Effector memory CD8-positive, alpha-beta T cell (primary cell): Measurements from ENCODE around the gene SHROOM3.

ENCODE experiments used
- ATAC-seq: fragments of 150-1000 bp; cut with Tn5 transposase; replicated peaks from 2 replicates; pipeline ENCODE4 v1.10.0; 2021; ENCODE audit warnings: mild to moderate bottlenecking, moderate library complexity
- DNase-seq, 3 experiments: peaks; one replicate each; pipeline ENCODE4 v3.0.0; 2021
- H3K27ac Mint-ChIP-seq, 2 donors: one replicate each; pipeline ENCODE4 v1.8.0; 2022; ENCODE audit warnings: mild to moderate bottlenecking in 2 of 2, mixed read lengths in 2 of 2, moderate library complexity in 2 of 2
- H3K27me3 Mint-ChIP-seq, 2 donors: one replicate each; pipeline ENCODE4 v1.8.0; 2022; ENCODE audit warnings: mixed read lengths in 2 of 2
- H3K36me3 Mint-ChIP-seq: one replicate; pipeline ENCODE4 v1.8.0; 2022; ENCODE audit warnings: mild to moderate bottlenecking, moderate library complexity, mixed read lengths; ENCODE audit not compliant: insufficient read depth
- H3K4me1 Mint-ChIP-seq, 2 donors: one replicate each; pipeline ENCODE4 v1.8.0; 2022; ENCODE audit warnings: low read depth in 2 of 2, mixed read lengths in 2 of 2
- H3K4me3 Mint-ChIP-seq, 2 donors: one replicate each; pipeline ENCODE4 v1.8.0; 2022; ENCODE audit warnings: mild to moderate bottlenecking in 2 of 2, mixed read lengths in 2 of 2, moderate library complexity in 2 of 2
- H3K9me3 Mint-ChIP-seq, 2 donors: one replicate each; pipeline ENCODE4 v1.8.0; 2022; ENCODE audit warnings: mixed read lengths in 2 of 2

The SHROOM3 gene

DNA sequence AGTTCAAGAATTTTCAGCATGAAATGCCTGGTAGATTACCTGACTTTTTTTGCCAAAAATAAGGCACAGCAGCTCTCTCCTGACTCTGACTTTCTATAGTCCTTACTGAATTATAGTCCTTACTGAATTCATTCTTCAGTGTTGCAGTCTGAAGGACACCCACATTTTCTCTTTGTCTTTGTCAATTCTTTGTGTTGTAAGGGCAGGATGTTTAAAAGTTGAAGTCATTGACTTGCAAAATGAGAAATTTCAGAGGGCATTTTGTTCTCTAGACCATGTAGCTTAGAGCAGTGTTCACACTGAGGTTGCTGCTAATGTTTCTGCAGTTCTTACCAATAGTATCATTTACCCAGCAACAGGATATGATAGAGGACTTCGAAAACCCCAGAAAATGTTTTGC is 295.0 kb downstream of the SHROOM3 start:
- no peak overlapping the region for H3K4me3 Mint-ChIP-seq
- no peaks in the 10 kb centered on the region for H3K4me1 Mint-ChIP-seq
- no peaks in the 10 kb centered on the region for H3K9me3 Mint-ChIP-seq
- no peak overlapping the region for H3K27ac Mint-ChIP-seq
- ATAC-seq, result no peak
- H3K27me3 Mint-ChIP-seq, result peaks cover 27 to 47% of the 10 kb centered on the region in 2 donors
- no peaks in the 10 kb centered on the region for H3K36me3 Mint-ChIP-seq
- no peak for DNase-seq

DNA sequence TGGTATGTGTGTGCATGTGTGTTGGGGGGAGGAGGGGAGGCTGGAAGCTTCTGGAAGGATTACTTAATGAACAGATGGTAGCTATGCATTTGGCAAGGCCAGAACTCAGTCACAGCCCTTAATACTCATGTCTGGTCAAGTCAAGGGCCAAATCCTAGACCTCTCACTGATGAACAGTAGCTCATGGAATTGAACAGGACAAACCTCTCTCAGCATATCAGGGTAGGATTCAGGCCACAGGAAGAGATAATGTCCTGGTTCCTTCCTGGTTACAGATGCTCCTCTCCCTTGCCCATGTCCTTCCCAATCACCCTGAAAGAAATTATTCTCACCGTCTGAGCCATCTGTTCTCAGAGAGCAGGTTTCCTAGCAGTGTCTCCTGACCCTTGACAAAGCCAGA is 297.2 kb downstream of the SHROOM3 start:
- no peak for ATAC-seq
- H3K27me3 Mint-ChIP-seq, result peaks cover 15 to 41% of the 10 kb centered on the region in 2 donors
- no peak overlapping the region for H3K27ac Mint-ChIP-seq
- H3K9me3 Mint-ChIP-seq, result no peaks in the 10 kb centered on the region
- no peak for DNase-seq
- no peak overlapping the region for H3K4me3 Mint-ChIP-seq
- no peaks in the 10 kb centered on the region for H3K36me3 Mint-ChIP-seq
- no peaks in the 10 kb centered on the region for H3K4me1 Mint-ChIP-seq

DNA sequence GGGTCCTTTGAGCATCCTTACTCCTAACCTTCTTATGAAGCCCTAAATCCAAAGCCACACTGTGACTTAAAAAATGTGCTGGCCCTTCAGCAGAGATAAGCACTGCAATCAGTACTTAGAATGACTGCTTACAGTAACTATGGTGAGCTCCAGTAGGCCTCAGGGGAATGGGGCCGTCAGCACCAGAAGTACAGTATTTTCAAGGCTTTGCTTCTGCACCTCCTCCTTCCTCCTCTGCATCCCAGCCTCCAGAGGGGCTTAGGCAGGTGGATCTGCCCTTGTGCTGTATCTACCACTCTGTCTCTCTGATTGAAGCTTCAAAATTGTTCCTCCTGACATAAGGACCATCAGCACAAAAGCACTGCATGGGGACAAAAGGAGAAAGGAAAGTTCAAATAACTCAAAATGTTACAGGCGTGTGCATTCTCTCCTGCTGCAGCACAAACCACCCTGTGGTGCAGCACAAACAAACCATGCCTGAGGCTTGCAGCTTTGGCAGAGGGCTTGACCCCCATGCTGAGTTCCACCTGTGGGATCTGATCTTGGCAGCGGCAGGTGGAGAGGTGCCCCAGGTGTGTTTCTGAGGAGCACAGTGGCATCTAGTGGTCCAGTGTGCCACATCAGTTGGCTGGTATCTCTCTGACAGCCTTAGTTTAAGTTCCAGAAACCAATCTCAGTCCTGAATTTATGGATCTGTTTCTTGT is 298.2 kb downstream of the SHROOM3 start:
- ATAC-seq (no peak), DNase-seq (no peak)
- peaks cover 23 to 42% of the 10 kb centered on the region in 2 donors for H3K27me3 Mint-ChIP-seq
- no peak overlapping the region for H3K4me3 Mint-ChIP-seq
- no peaks in the 10 kb centered on the region for H3K36me3 Mint-ChIP-seq
- H3K27ac Mint-ChIP-seq, result no peak overlapping the region
- H3K4me1 Mint-ChIP-seq, result no peaks in the 10 kb centered on the region
- no peaks in the 10 kb centered on the region for H3K9me3 Mint-ChIP-seq

DNA sequence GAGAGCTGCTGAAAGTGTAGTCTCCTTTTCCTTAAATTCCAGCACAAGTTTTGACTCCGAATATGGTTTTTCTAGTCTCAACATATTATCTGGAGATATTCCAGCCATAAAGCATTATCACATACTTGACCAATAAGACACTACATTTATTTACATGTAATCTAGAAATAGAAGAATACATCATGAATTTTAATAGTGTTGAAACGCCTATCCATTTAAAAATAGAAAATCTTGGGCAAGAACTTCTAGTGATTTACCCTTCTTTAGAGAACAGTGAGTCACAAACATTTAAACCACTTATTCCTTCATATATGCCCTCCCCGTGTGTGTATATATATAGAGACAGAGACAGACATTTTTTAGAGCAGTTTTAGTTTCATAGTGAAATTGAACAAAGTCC is 301.4 kb downstream of the SHROOM3 start:
- Mint-ChIP-seq H3K9me3 (no peaks in the 10 kb centered on the region), H3K27me3 (peaks cover 23 to 42% of the 10 kb centered on the region in 2 donors), H3K36me3 (no peaks in the 10 kb centered on the region), H3K4me1 (no peaks in the 10 kb centered on the region), H3K27ac (no peak overlapping the region), H3K4me3 (no peak overlapping the region)
- DNase-seq, result no peak
- ATAC-seq, result no peak

DNA sequence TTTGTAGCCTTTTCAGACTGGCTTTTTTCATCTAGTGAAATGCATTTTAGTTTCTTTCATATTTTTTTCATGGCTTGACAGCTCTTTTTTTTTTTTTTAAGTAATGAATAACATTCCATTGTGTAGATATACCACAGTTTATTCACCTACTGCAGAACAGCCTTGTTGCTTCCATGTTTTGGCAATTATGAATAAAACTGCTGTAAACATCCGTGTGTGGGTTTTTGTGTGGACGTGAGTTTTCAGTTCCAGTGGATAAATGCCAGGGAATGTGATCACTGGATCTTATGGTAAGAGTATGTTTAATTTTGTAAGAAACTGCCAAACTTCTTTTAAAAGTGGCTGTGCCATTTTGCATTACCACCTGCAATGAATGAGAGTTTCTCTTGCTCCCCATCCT is 302.2 kb downstream of the SHROOM3 start:
- no peak for ATAC-seq
- DNase-seq, result no peak

DNA sequence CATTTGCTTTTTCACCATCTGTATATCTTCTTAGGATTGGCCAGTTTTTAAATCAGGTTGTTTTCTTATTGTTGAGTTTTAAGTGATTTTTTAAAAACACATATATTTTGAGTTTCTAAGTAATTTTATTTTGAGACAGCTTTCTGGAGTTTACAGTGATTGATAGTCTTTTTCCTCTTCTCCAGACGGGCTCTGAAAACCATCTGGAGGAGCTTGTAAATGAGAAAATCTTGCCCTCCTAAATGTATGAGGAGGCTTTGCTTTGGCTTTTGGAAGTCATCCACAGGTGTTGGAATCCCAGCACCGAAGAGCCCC is 302.7 kb downstream of the SHROOM3 start:
- no peaks in the 10 kb centered on the region for H3K9me3 Mint-ChIP-seq
- H3K27me3 Mint-ChIP-seq, result peaks cover 29 to 32% of the 10 kb centered on the region in 2 donors
- no peak overlapping the region for H3K4me3 Mint-ChIP-seq
- H3K27ac Mint-ChIP-seq, result no peak overlapping the region
- H3K4me1 Mint-ChIP-seq, result no peaks in the 10 kb centered on the region
- DNase-seq (no peak), ATAC-seq (no peak)
- no peaks in the 10 kb centered on the region for H3K36me3 Mint-ChIP-seq

More for the DNA sequence above, 302.2 kb downstream of the SHROOM3 start:
- Mint-ChIP-seq H3K4me3 (no peak overlapping the region), H3K36me3 (no peaks in the 10 kb centered on the region), H3K9me3 (no peaks in the 10 kb centered on the region), H3K4me1 (no peaks in the 10 kb centered on the region), H3K27ac (no peak overlapping the region), H3K27me3 (peaks cover 29 to 34% of the 10 kb centered on the region in 2 donors)

DNA sequence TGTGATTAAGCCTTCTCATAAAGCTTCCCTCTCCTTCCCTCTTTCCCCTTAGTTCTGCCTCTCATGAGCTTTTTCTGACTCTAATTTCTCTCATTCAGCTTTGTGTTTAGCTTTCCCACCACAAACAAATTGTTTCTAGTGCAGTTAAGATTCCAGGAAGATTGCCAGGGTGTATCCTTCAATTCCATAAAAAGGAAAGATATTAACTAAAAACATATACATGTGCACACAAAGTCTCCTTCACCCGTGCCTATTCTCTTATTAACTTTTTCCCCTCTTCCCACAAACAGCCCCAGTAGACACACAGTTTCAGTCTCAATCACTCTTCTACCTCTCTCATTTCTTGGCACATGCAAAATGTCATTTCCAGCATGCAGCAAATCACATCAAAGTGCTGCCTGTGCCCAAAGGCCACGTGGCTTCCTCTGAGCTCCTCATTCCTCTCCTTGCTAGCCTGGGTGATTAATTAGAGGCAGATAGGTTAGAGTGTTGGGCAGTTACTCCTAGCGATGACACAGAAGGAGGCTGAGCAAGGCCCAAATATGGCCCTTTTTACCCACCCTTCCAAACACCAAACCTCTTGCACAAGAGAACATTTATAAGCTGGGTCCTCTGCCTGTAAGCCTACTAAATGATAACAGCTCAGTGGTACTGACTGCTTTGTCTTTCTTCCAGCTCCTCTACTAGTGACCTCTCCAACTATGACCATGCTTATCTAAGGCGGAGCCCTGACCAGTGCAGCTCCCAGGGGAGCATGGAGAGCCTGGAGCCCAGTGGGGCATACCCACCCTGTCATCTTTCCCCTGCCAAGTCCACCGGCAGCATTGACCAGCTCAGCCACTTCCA is 303.3 kb downstream of the SHROOM3 start:
- DNase-seq (no peak), ATAC-seq (no peak)
- Mint-ChIP-seq H3K27ac (no peak overlapping the region), H3K9me3 (no peaks in the 10 kb centered on the region), H3K4me3 (no peak overlapping the region), H3K36me3 (no peaks in the 10 kb centered on the region), H3K4me1 (no peaks in the 10 kb centered on the region), H3K27me3 (peaks cover 28 to 32% of the 10 kb centered on the region in 2 donors)

DNA sequence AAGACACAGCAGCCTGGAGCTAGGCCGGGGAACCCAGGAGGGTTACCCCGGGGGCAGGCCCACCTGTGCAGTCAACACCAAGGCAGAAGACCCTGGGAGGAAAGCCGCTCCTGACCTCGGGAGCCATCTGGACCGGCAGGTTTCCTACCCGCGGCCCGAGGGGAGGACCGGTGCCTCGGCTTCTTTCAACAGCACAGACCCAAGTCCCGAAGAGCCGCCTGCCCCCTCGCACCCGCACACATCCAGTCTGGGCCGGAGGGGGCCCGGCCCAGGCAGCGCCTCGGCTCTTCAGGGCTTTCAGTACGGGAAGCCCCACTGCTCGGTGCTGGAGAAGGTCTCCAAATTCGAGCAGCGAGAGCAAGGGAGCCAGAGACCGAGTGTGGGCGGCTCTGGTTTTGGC is 305.2 kb downstream of the SHROOM3 start:
- Mint-ChIP-seq H3K36me3 (no peaks in the 10 kb centered on the region), H3K4me3 (no peak overlapping the region), H3K9me3 (no peaks in the 10 kb centered on the region), H3K27me3 (peaks cover 23 to 32% of the 10 kb centered on the region in 2 donors), H3K27ac (no peak overlapping the region), H3K4me1 (no peaks in the 10 kb centered on the region)
- DNase-seq (no peak), ATAC-seq (no peak)

DNA sequence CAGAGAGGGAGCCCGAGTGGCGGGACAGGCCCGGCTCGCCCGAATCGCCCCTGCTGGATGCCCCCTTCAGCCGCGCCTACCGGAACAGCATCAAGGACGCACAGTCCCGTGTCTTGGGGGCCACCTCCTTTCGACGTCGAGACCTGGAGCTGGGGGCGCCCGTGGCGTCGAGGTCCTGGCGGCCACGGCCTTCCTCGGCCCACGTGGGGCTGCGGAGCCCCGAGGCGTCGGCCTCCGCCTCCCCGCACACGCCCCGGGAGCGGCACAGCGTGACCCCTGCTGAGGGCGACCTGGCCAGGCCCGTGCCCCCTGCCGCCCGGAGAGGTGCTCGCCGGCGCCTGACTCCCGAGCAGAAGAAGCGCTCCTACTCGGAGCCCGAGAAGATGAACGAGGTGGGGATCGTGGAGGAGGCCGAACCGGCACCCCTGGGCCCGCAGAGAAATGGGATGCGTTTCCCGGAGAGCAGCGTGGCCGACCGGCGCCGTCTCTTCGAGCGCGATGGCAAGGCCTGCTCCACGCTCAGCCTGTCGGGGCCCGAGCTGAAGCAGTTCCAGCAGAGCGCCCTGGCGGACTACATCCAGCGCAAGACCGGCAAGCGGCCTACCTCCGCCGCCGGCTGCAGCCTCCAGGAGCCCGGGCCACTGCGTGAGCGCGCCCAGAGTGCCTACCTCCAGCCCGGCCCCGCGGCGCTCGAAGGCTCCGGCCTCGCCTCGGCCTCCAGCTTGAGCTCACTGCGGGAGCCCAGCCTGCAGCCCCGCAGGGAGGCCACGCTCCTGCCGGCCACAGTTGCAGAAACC is 306.0 kb downstream of the SHROOM3 start:
- peaks cover 23 to 32% of the 10 kb centered on the region in 2 donors for H3K27me3 Mint-ChIP-seq
- no peak overlapping the region for H3K4me3 Mint-ChIP-seq
- no peaks in the 10 kb centered on the region for H3K4me1 Mint-ChIP-seq
- ATAC-seq (no peak), DNase-seq (no peak)
- no peak overlapping the region for H3K27ac Mint-ChIP-seq
- no peaks in the 10 kb centered on the region for H3K36me3 Mint-ChIP-seq
- H3K9me3 Mint-ChIP-seq, result no peaks in the 10 kb centered on the region

DNA sequence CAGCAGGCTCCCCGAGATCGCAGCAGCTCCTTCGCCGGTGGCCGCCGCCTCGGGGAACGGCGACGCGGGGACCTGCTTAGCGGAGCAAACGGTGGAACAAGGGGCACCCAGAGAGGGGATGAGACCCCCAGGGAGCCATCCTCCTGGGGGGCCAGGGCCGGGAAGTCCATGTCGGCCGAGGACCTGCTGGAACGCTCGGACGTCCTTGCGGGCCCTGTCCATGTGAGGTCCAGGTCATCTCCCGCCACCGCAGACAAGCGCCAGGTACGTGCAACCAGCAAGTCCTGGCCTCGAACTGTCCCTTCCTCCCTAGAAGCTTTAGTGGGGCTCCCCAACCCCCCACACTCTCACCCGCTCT is 306.6 kb downstream of the SHROOM3 start:
- no peak for ATAC-seq
- Mint-ChIP-seq H3K4me3 (no peak overlapping the region), H3K27me3 (peaks cover 23 to 27% of the 10 kb centered on the region in 2 donors), H3K36me3 (no peaks in the 10 kb centered on the region), H3K4me1 (no peaks in the 10 kb centered on the region), H3K9me3 (no peaks in the 10 kb centered on the region), H3K27ac (no peak overlapping the region)
- DNase-seq, result no peak

DNA sequence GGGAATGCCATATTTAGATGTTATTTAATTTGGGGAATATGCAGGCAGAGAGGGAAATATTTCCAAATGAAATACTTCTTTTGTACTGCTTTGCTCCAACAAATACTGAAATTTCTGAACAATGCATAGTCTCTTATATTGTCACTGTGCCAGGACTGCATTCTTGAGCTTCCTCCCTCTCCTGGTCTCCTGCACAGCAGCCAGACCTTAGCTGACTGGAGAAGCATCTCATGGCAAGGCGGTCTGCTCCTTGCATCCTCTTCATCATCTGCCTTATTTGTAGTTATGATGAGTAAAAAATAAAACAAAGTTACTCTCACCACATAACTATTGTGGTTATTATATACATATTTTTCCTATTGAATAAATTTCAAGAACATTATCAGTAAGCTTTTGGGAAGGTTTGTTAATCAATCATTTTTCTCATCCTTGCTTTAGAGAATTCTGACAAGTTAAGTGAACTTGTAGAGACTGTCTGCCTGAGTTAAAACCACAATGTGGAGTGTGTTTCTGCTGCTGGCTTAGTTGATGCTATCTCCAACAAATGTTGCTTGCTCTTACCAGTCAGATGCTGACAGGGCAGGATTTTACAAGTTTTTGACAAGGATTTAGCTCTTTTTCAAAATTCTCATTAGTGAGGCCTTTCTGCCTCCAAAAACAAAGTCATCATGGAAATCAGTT is 309.4 kb downstream of the SHROOM3 start:
- Mint-ChIP-seq H3K36me3 (peaks cover 3% of the 10 kb centered on the region), H3K27ac (no peak overlapping the region), H3K4me3 (no peak overlapping the region), H3K27me3 (peaks cover 18% of the 10 kb centered on the region in 2 donors), H3K9me3 (no peaks in the 10 kb centered on the region), H3K4me1 (no peaks in the 10 kb centered on the region)
- DNase-seq (no peak), ATAC-seq (no peak)

DNA sequence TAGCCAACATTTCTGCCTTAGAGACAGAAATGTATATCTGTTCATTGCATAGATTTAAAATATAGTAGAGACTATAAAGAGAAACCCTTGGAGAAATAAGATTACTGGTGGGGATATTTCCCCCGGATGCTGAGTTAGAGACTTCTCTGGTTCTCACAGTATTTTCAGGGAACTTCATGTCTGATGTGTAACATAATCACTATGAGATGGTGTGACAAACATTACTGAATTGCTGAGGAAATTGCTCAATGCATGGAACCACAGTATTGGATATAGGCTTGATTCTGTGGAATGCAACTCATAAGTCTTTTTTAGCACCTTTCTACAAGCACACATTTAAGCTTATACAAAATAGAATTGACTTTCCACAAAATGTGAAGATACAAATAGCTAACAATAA is 310.2 kb downstream of the SHROOM3 start:
- Mint-ChIP-seq H3K9me3 (no peaks in the 10 kb centered on the region), H3K36me3 (peaks cover 3% of the 10 kb centered on the region), H3K27me3 (peaks cover 22 to 27% of the 10 kb centered on the region in 2 donors), H3K27ac (no peak overlapping the region), H3K4me1 (no peaks in the 10 kb centered on the region), H3K4me3 (no peak overlapping the region)
- no peak for ATAC-seq
- DNase-seq, result no peak

DNA sequence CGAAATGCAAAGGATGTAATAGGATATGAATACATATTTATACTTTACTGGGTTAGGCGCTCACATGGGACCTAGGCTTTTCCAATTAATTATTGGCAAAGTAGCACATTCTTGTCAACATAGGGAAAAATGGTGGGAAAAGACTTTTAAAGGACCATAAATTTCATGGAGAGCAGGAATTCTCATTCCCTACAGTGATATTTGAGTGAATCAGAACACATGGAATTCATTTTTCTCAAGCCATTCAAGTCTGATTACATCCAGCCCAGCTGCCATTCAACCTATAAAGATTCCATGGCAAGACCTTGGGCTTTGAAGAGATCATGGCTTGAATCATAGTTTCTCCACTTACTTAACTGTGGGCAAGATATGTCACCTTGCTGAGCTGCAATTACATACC is 312.5 kb downstream of the SHROOM3 start:
- Mint-ChIP-seq H3K36me3 (peaks cover 3% of the 10 kb centered on the region), H3K4me1 (no peaks in the 10 kb centered on the region), H3K9me3 (peaks cover 0 to 9% of the 10 kb centered on the region in 2 donors), H3K27me3 (peaks cover 35 to 44% of the 10 kb centered on the region in 2 donors), H3K4me3 (no peak overlapping the region), H3K27ac (no peak overlapping the region)
- no peak for DNase-seq
- no peak for ATAC-seq
